MCF 10A (cell line): Measurements from ENCODE around the gene ORMDL2. TPM values are rescaled to one million over a fixed set of nuclear protein-coding genes. Genes with fewer than 3 reads are reported as not detected.

ENCODE experiments used
- BruUV-seq: library from RNA; stranded (reverse); fragments of 400-500 nt; replicated peaks from 2 replicates; lab custom pipeline; 2021; lab: Mats Ljungman, UMichigan
- CTCF ChIA-PET: fragments of 300-600 bp; sonication (Branson Sonifier 250); formaldehyde crosslinking; extraction: SDS; loops from one replicate; lab custom pipeline; 2021; ENCODE audit warnings: antibody characterized with exemption, inconsistent platforms; lab: Yijun Ruan, JAX
- POLR2A ChIA-PET: fragments of 300-600, 350-650 bp; sonication (Branson Sonifier 250); formaldehyde crosslinking; extraction: SDS; loops from one replicate; lab custom pipeline; 2020; ENCODE audit warnings: antibody characterized with exemption, inconsistent platforms; lab: Yijun Ruan, JAX
- DNase-seq: peaks from one replicate; pipeline ENCODE4 v3.0.0-alpha.2; 2018; ENCODE audit not compliant: unreplicated experiment
- H3K27ac Mint-ChIP-seq: one replicate; pipeline ENCODE4 v1.8.0; 2022; ENCODE audit warnings: mild to moderate bottlenecking, low read depth, mixed read lengths; ENCODE audit not compliant: unreplicated experiment
- H3K27me3 Mint-ChIP-seq: one replicate; pipeline ENCODE4 v1.8.0; 2022; ENCODE audit warnings: mixed read lengths; ENCODE audit not compliant: insufficient read depth, unreplicated experiment
- H3K36me3 Mint-ChIP-seq: one replicate; pipeline ENCODE4 v1.8.0; 2022; ENCODE audit warnings: mild to moderate bottlenecking, moderate library complexity, mixed read lengths; ENCODE audit not compliant: insufficient read depth, unreplicated experiment
- H3K4me1 Mint-ChIP-seq: one replicate; pipeline ENCODE4 v1.8.0; 2022; ENCODE audit warnings: mixed read lengths; ENCODE audit not compliant: insufficient read depth, unreplicated experiment
- H3K4me3 Mint-ChIP-seq: one replicate; pipeline ENCODE4 v1.8.0; 2022; ENCODE audit warnings: mild to moderate bottlenecking, moderate library complexity, mixed read lengths; ENCODE audit not compliant: unreplicated experiment
- H3K9me3 Mint-ChIP-seq: one replicate; pipeline ENCODE4 v1.8.0; 2022; ENCODE audit warnings: mixed read lengths; ENCODE audit not compliant: unreplicated experiment
- CTCF ChIP-seq: fragments of 200-600 bp; IDR thresholded peaks from one replicate; pipeline ENCODE4 v1.8.0; 2022; ENCODE audit warnings: antibody characterized with exemption, mild to moderate bottlenecking; ENCODE audit not compliant: unreplicated experiment
- intact Hi-C: fragments of 100-400 bp; cut with micrococcal nuclease; formaldehyde crosslinking; loops from 2 replicates; pipeline ENCODE4 v1.14.1; 2022
- total RNA-seq: library from RNA; stranded (reverse); gene quantifications from 2 replicates; pipeline ENCODE4 v1.2.3, GENCODE V29; 2022

ORMDL2 gene
- total RNA-seq, 1 experiment from 2014 or later = 54.6 TPM

DNA sequence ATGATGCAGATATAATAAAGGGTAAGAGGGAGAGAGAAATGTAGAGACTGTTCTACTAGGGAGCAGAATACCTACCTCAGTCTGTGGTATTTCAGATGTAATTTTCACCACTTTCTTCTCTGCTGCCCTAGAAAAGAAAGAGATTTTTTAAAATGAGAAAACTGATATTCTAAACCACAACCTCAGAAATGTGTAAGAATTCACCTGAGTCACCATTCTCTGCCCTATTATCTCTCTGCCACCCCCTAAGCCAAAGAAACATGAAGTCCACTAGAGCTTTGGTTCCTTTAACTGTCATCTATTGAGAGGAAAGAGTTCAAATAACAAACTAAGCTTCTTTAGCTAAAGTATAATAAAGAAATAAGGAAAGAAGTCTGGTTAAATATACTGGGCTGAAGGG lies 21.9 kb upstream of the ORMDL2 start:
- intact Hi-C loops = loop anchor here (2.0 kb wide), 1 partner anchor 57 kb away; no protein-coding TSS in a partner anchor
- Mint-ChIP-seq H3K4me1 (peaks cover 4% of the 10 kb centered on the region), H3K27me3 (no peaks in the 10 kb centered on the region), H3K36me3 (peaks cover 94% of the 10 kb centered on the region), H3K9me3 (no peaks in the 10 kb centered on the region), H3K4me3 (no peak overlapping the region), H3K27ac (no peak overlapping the region)
- TF ChIP-seq CTCF = no peak
- ChIA-PET POLR2A (interaction anchor here (1.4 to 3.7 kb wide), 2 partner anchors 21 to 178 kb away, joined by 4 to 17 read pairs; partner anchors contain the start of genes ORMDL2, RAB5B and SARNP), CTCF (interaction anchor here (0.5 to 2.0 kb wide), 4 partner anchors 17 to 199 kb away, joined by 3 to 16 read pairs (median 3); no protein-coding TSS in a partner anchor)
- DNase-seq = no peak
- BruUV-seq = no TSS peak

GRCh38 chr12:55797068-55797467 lies 20.8 kb upstream of the ORMDL2 start:
- no TSS peak for BruUV-seq
- CTCF ChIA-PET = interaction anchor here (0.6 to 1.0 kb wide), 3 partner anchors 53 to 158 kb away, joined by 3 to 4 read pairs (median 3); no protein-coding TSS in a partner anchor

DNA sequence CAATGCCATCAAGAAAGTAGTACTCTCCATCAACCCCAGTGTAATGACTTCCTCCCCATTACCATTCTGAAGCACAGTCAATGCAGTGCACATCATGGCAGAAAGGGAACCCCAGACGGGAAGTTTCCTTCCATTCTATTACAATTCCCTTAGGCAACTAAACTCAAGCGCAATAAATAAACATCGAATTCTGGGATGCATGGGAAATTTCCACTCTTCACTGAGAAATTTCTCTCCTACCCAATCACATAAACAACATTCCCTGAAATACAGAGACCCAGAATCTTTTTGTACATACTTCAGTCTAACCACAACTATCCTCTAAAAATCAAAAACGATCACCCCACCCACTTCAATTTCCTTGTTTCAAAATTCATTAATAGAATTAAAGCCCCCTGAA lies 20.3 kb upstream of the ORMDL2 start:
- DNase-seq = no peak
- ChIA-PET CTCF (interaction anchor here (0.6 to 1.2 kb wide), 5 partner anchors 10 to 159 kb away, joined by 3 to 4 read pairs (median 3); no protein-coding TSS in a partner anchor), POLR2A (interaction anchor here (0.6 to 3.7 kb wide), 4 partner anchors 10 to 308 kb away, joined by 3 to 17 read pairs (median 5); partner anchors contain the start of genes ORMDL2 and SARNP)
- no peak for TF ChIP-seq CTCF
- intact Hi-C loops = loop anchor here (2.0 kb wide), 1 partner anchor 59 kb away; no protein-coding TSS in a partner anchor
- Mint-ChIP-seq H3K27ac (peak overlapping the region; percentile 40), H3K36me3 (peaks cover 96% of the 10 kb centered on the region), H3K9me3 (no peaks in the 10 kb centered on the region), H3K27me3 (no peaks in the 10 kb centered on the region), H3K4me3 (no peak overlapping the region), H3K4me1 (peaks cover 4% of the 10 kb centered on the region)
- no TSS peak for BruUV-seq

More at GRCh38 chr12:55797068-55797467, 20.8 kb upstream of the ORMDL2 start:
- Mint-ChIP-seq H3K9me3 (no peaks in the 10 kb centered on the region), H3K36me3 (peaks cover 100% of the 10 kb centered on the region), H3K4me3 (no peak overlapping the region), H3K27ac (no peak overlapping the region), H3K4me1 (peaks cover 4% of the 10 kb centered on the region), H3K27me3 (no peaks in the 10 kb centered on the region)
- peak; percentile 13 for TF ChIP-seq CTCF
- peak; percentile 41 for DNase-seq
- POLR2A ChIA-PET = interaction anchor here (0.6 to 3.7 kb wide), 5 partner anchors 20 to 308 kb away, joined by 3 to 17 read pairs (median 4); partner anchors contain the start of genes ORMDL2, RAB5B and SARNP
- intact Hi-C loops = loop anchor here (2.0 kb wide), 1 partner anchor 58 kb away; no protein-coding TSS in a partner anchor

GRCh38 chr12:55806982-55807381 lies 10.9 kb upstream of the ORMDL2 start:
- intact Hi-C loops = no loop called here
- DNase-seq = no peak
- POLR2A ChIA-PET = interaction anchor here (0.8 to 1.4 kb wide), 3 partner anchors 10 to 70 kb away, joined by 3 read pairs; partner anchors contain the start of gene ORMDL2
- no peak overlapping the region for H3K27ac Mint-ChIP-seq
- H3K4me3 Mint-ChIP-seq = no peak overlapping the region
- no peaks in the 10 kb centered on the region for H3K27me3 Mint-ChIP-seq
- peaks cover 7% of the 10 kb centered on the region for H3K4me1 Mint-ChIP-seq
- peaks cover 74% of the 10 kb centered on the region for H3K36me3 Mint-ChIP-seq
- no TSS peak for BruUV-seq
- no peak for TF ChIP-seq CTCF
- CTCF ChIA-PET = interaction anchor here (0.6 to 0.8 kb wide), 3 partner anchors 9 to 400 kb away, joined by 3 read pairs; no protein-coding TSS in a partner anchor
- no peaks in the 10 kb centered on the region for H3K9me3 Mint-ChIP-seq
